Prostate gland (tissue), 2 donors: ENCODE data around the gene GRID2.

ENCODE experiments used
- POLR2A ChIP-seq: fragments of 450-650 bp; IDR thresholded peaks from one replicate; pipeline ENCODE4 v1.6.1; 2016; ENCODE audit warnings: antibody characterized with exemption, mild to moderate bottlenecking
- POLR2AphosphoS5 ChIP-seq: sonication (generic); formaldehyde crosslinking; IDR thresholded peaks from one replicate; pipeline ENCODE4 v1.6.1; 2017; ENCODE audit warnings: antibody characterized with exemption
- TF ChIP-seq, protein P1 (sequence below), 4 experiments: fragments of 200-600 bp in 2 of 4; fragments of 450-650 bp in 2 of 4; sonication (generic) in 2 of 4; IDR thresholded peaks; 1 replicate in 3 of 4; 2 replicates in 1 of 4; pipeline ENCODE4 v1.5.1; 2016 to 2019; ENCODE audit warnings: antibody characterized with exemption in 4 of 4, mild to moderate bottlenecking in 2 of 4, moderate library complexity in 2 of 4

DNA sequence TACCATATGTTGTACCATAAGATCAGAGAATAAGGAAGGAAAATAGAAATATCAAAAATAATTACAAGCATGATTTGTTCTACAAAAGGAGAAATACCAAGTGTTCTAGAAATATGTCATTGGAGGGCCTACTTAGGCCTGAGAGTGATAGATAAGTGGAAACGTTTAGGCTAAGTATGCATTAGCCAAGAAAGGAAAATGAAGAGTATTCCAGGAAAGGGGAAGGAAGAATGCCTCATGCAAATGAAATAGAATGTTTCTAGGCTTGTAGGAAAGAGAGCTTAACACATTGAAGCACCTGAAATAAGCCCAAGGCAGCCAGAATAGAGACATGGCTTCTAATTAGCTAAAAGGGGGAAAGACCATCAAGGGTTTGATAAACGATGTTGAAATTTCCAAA, 929.1 kb downstream of the GRID2 start:
- TF ChIP-seq, protein P1, sequence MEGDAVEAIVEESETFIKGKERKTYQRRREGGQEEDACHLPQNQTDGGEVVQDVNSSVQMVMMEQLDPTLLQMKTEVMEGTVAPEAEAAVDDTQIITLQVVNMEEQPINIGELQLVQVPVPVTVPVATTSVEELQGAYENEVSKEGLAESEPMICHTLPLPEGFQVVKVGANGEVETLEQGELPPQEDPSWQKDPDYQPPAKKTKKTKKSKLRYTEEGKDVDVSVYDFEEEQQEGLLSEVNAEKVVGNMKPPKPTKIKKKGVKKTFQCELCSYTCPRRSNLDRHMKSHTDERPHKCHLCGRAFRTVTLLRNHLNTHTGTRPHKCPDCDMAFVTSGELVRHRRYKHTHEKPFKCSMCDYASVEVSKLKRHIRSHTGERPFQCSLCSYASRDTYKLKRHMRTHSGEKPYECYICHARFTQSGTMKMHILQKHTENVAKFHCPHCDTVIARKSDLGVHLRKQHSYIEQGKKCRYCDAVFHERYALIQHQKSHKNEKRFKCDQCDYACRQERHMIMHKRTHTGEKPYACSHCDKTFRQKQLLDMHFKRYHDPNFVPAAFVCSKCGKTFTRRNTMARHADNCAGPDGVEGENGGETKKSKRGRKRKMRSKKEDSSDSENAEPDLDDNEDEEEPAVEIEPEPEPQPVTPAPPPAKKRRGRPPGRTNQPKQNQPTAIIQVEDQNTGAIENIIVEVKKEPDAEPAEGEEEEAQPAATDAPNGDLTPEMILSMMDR (IDR thresholded peaks at IDR 0.05), result no peak
- TF ChIP-seq POLR2A, result no peak
- TF ChIP-seq POLR2AphosphoS5, result no peak
